ENCODE data around the gene MERTK.

MERTK gene

GRCh38 chr2:112061840-112062239, 163.4 kb downstream of the MERTK start:
- peaks cover 19% of the 10 kb centered on the region for H3K79me2 ChIP-seq (ENCODE audit: insufficient read depth, low read length)
- H3K4me2 ChIP-seq (ENCODE audit: low read depth, low read length, poor library complexity, severe bottlenecking): no peak overlapping the region
- peaks cover 9% of the 10 kb centered on the region; the same call in 1 of the 2 replicates for H3K36me3 ChIP-seq (ENCODE audit: insufficient read depth, low read length)
- H4K20me1 ChIP-seq (ENCODE audit: insufficient read depth, low read length, poor library complexity, severe bottlenecking): peaks cover 6% of the 10 kb centered on the region
- no peaks in the 10 kb centered on the region for H3K9me3 ChIP-seq (ENCODE audit: insufficient read depth, low read depth, low read length)
- no peaks in the 10 kb centered on the region for H3K9me2 ChIP-seq (replicated peaks; ENCODE audit: low read depth, low read length)
- H2AFZ ChIP-seq (ENCODE audit: low read length): no peak overlapping the region
- TF ChIP-seq CTCF (conservative IDR thresholded peaks at IDR 0.05; ENCODE audit: low read length): no peak
- no peak for TF ChIP-seq EZH2phosphoT487 (IDR thresholded peaks at IDR 0.05; ENCODE audit: borderline replicate concordance)
- H3K4me3 ChIP-seq (ENCODE audit: low read length, poor library complexity, severe bottlenecking): no peak overlapping the region
- peaks cover 17% of the 10 kb centered on the region for H3K4me1 ChIP-seq (ENCODE audit: insufficient read depth, low read length, poor library complexity, severe bottlenecking)
- no peaks in the 10 kb centered on the region for H3K27me3 ChIP-seq (ENCODE audit: insufficient read depth, low read length, poor library complexity, severe bottlenecking)
- H3K9ac ChIP-seq (ENCODE audit: low read depth, low read length, poor library complexity, severe bottlenecking): no peak overlapping the region
- no peaks in the 10 kb centered on the region for H3F3A ChIP-seq (ENCODE audit: low read depth)

- H3F3A ChIP-seq (ENCODE audit: low read depth): no peaks in the 10 kb centered on the region
- no peak overlapping the region for H3K4me2 ChIP-seq (ENCODE audit: low read depth, low read length, poor library complexity, severe bottlenecking)
- H3K27me3 ChIP-seq (ENCODE audit: insufficient read depth, low read length, poor library complexity, severe bottlenecking): no peaks in the 10 kb centered on the region
- no peak overlapping the region for H3K4me3 ChIP-seq (ENCODE audit: low read length, poor library complexity, severe bottlenecking)
- H3K4me1 ChIP-seq (ENCODE audit: insufficient read depth, low read length, poor library complexity, severe bottlenecking): peaks cover 11% of the 10 kb centered on the region
- H3K36me3 ChIP-seq (ENCODE audit: insufficient read depth, low read length): peaks cover 16% of the 10 kb centered on the region; the same call in 1 of the 2 replicates
- H3K9me2 ChIP-seq (replicated peaks; ENCODE audit: low read depth, low read length): no peaks in the 10 kb centered on the region
- peaks cover 9% of the 10 kb centered on the region; the same call in 1 of the 2 replicates for H3K79me2 ChIP-seq (ENCODE audit: insufficient read depth, low read length)
- no peak overlapping the region for H3K9ac ChIP-seq (ENCODE audit: low read depth, low read length, poor library complexity, severe bottlenecking)
- no peaks in the 10 kb centered on the region for H4K20me1 ChIP-seq (ENCODE audit: insufficient read depth, low read length, poor library complexity, severe bottlenecking)
- H2AFZ ChIP-seq (ENCODE audit: low read length): no peak overlapping the region
- H3K9me3 ChIP-seq (ENCODE audit: insufficient read depth, low read depth, low read length): no peaks in the 10 kb centered on the region
- TF ChIP-seq EZH2phosphoT487 (IDR thresholded peaks at IDR 0.05; ENCODE audit: borderline replicate concordance): no peak
- no peak for TF ChIP-seq CTCF (conservative IDR thresholded peaks at IDR 0.05; ENCODE audit: low read length)
Measured at GRCh38 chr2:112062894-112063293, 164.5 kb downstream of the MERTK start.

GRCh38 chr2:112065486-112065885, 167.1 kb downstream of the MERTK start:
- H3K79me2 ChIP-seq (ENCODE audit: insufficient read depth, low read length): no peaks in the 10 kb centered on the region
- H3K36me3 ChIP-seq (ENCODE audit: insufficient read depth, low read length): peaks cover 23% of the 10 kb centered on the region

More at GRCh38 chr2:112065486-112065885, 167.1 kb downstream of the MERTK start:
- Histone ChIP-seq H3K9ac (ENCODE audit: low read depth, low read length, poor library complexity, severe bottlenecking) (no peak overlapping the region), H3F3A (ENCODE audit: low read depth) (no peaks in the 10 kb centered on the region), H3K9me2 (replicated peaks; ENCODE audit: low read depth, low read length) (no peaks in the 10 kb centered on the region), H3K9me3 (ENCODE audit: insufficient read depth, low read depth, low read length) (no peaks in the 10 kb centered on the region), H3K4me1 (ENCODE audit: insufficient read depth, low read length, poor library complexity, severe bottlenecking) (no peaks in the 10 kb centered on the region), H4K20me1 (ENCODE audit: insufficient read depth, low read length, poor library complexity, severe bottlenecking) (no peaks in the 10 kb centered on the region), H3K27me3 (ENCODE audit: insufficient read depth, low read length, poor library complexity, severe bottlenecking) (no peaks in the 10 kb centered on the region), H2AFZ (ENCODE audit: low read length) (no peak overlapping the region), H3K4me2 (ENCODE audit: low read depth, low read length, poor library complexity, severe bottlenecking) (no peak overlapping the region), H3K4me3 (ENCODE audit: low read length, poor library complexity, severe bottlenecking) (no peak overlapping the region)
- TF ChIP-seq CTCF (conservative IDR thresholded peaks at IDR 0.05; ENCODE audit: low read length): no peak
- no peak for TF ChIP-seq EZH2phosphoT487 (IDR thresholded peaks at IDR 0.05; ENCODE audit: borderline replicate concordance)

All from Loucy (cell line).